HEK293 (cell line): ENCODE results near the gene PCDH10.

Experiments
- CTCF ChIA-PET: fragments of 350-600 bp; formaldehyde crosslinking; extraction: SDS; loops from one replicate; lab custom pipeline; 2021; ENCODE audit warnings: antibody characterized with exemption; lab: Yijun Ruan, JAX
- POLR2A ChIA-PET: fragments of 300-600 bp; formaldehyde crosslinking; extraction: SDS; loops from one replicate; lab custom pipeline; 2020; ENCODE audit warnings: antibody characterized with exemption, inconsistent platforms; lab: Yijun Ruan, JAX
- H3K27ac ChIP-seq: fragments of 200-500 bp; sonication (Bioruptor generic); 2 replicates; pipeline ENCODE4 v1.5.1; 2014; ENCODE audit warnings: low read depth, low read length, control low read depth, inconsistent platforms; ENCODE audit errors: extremely low read depth
- H3K36me3 ChIP-seq, 2 experiments: fragments of 200-500 bp in 1 of 2; sonication (Bioruptor generic) in 1 of 2; 1 replicate in 1 of 2; 2 replicates in 1 of 2; pipeline ENCODE4 v1.5.1; 2014 to 2017; ENCODE audit warnings: inconsistent platforms in 2 of 2, low read length in 2 of 2; ENCODE audit not compliant: control insufficient read depth in 2 of 2, insufficient read depth in 1 of 2
- H3K4me1 ChIP-seq: fragments of 200-500 bp; sonication (Bioruptor generic); 2 replicates; pipeline ENCODE4 v1.5.1; 2014; ENCODE audit warnings: mild to moderate bottlenecking, low read length, inconsistent platforms; ENCODE audit not compliant: control insufficient read depth, insufficient read depth
- H3K4me3 ChIP-seq: 2 replicates; pipeline ENCODE4 v1.5.1; 2011; ENCODE audit warnings: low read depth, mild to moderate bottlenecking, control low read depth, low read length, moderate library complexity
- H3K9me3 ChIP-seq: fragments of 200-500 bp; sonication (Bioruptor generic); 2 replicates; pipeline ENCODE4 v1.5.1; 2014; ENCODE audit warnings: low read depth, low read length, inconsistent platforms; ENCODE audit not compliant: control insufficient read depth, insufficient read depth
- FEZF1 ChIP-seq: fragments of 450-650 bp; formaldehyde crosslinking; IDR thresholded peaks from 2 replicates; pipeline ENCODE4 v1.5.1; 2016; ENCODE audit warnings: missing biosample characterization, missing genetic modification characterization
- HOXD13 ChIP-seq: sonication (generic); formaldehyde crosslinking; IDR thresholded peaks from 2 replicates; pipeline ENCODE4 v1.8.0; 2022; ENCODE audit warnings: missing genetic modification reagents, borderline replicate concordance
- KLF1 ChIP-seq: fragments of 450-650 bp; formaldehyde crosslinking; IDR thresholded peaks from 2 replicates; pipeline ENCODE4 v1.5.1; 2016; ENCODE audit warnings: missing biosample characterization, missing genetic modification characterization
- MZF1 ChIP-seq: fragments of 450-650 bp; formaldehyde crosslinking; IDR thresholded peaks from 2 replicates; pipeline ENCODE4 v1.5.1; 2017; ENCODE audit warnings: missing biosample characterization, missing genetic modification characterization, borderline replicate concordance
- SALL2 ChIP-seq: fragments of 450-650 bp; formaldehyde crosslinking; IDR thresholded peaks from 2 replicates; pipeline ENCODE4 v1.5.0; 2017; ENCODE audit warnings: missing biosample characterization, mild to moderate bottlenecking, missing genetic modification characterization, borderline replicate concordance
- TCF7L2 ChIP-seq: IDR thresholded peaks from 2 replicates; pipeline ENCODE4 v1.6.1; 2011; ENCODE audit warnings: low read depth, mild to moderate bottlenecking, inconsistent platforms, low read length, moderate library complexity, borderline replicate concordance
- ZBTB48 ChIP-seq: fragments of 450-650 bp; formaldehyde crosslinking; IDR thresholded peaks from 2 replicates; pipeline ENCODE4 v1.5.1; 2016; ENCODE audit warnings: missing biosample characterization, missing genetic modification characterization
- ZNF133 ChIP-seq: fragments of 450-650 bp; formaldehyde crosslinking; IDR thresholded peaks from 2 replicates; pipeline ENCODE4 v1.5.1; 2016; ENCODE audit warnings: missing biosample characterization, missing genetic modification characterization
- ZNF157 ChIP-seq: fragments of 450-650 bp; formaldehyde crosslinking; IDR thresholded peaks from 2 replicates; pipeline ENCODE4 v1.5.1; 2016; ENCODE audit warnings: missing biosample characterization, missing genetic modification characterization
- ZNF777 ChIP-seq: fragments of 450-650 bp; formaldehyde crosslinking; IDR thresholded peaks from 2 replicates; pipeline ENCODE4 v1.5.1; 2017; ENCODE audit warnings: missing biosample characterization, missing genetic modification characterization, borderline replicate concordance
- ZXDB ChIP-seq: fragments of 450-650 bp; formaldehyde crosslinking; IDR thresholded peaks from 2 replicates; pipeline ENCODE4 v1.5.1; 2016; ENCODE audit warnings: missing biosample characterization, missing genetic modification characterization
- TF ChIP-seq, protein P1 (sequence below): fragments of 450-650 bp; formaldehyde crosslinking; IDR thresholded peaks from 2 replicates; pipeline ENCODE4 v1.5.1; 2017; ENCODE audit warnings: missing biosample characterization, missing genetic modification characterization
- TF ChIP-seq, protein P2 (sequence below): fragments of 450-650 bp; IDR thresholded peaks from 2 replicates; pipeline ENCODE4 v1.5.1; 2018; ENCODE audit warnings: missing biosample characterization, missing genetic modification characterization
- TF ChIP-seq, protein P3 (sequence below): fragments of 450-650 bp; formaldehyde crosslinking; IDR thresholded peaks from 2 replicates; pipeline ENCODE4 v1.5.0; 2017; ENCODE audit warnings: missing biosample characterization, missing genetic modification characterization, borderline replicate concordance

The PCDH10 gene

DNA sequence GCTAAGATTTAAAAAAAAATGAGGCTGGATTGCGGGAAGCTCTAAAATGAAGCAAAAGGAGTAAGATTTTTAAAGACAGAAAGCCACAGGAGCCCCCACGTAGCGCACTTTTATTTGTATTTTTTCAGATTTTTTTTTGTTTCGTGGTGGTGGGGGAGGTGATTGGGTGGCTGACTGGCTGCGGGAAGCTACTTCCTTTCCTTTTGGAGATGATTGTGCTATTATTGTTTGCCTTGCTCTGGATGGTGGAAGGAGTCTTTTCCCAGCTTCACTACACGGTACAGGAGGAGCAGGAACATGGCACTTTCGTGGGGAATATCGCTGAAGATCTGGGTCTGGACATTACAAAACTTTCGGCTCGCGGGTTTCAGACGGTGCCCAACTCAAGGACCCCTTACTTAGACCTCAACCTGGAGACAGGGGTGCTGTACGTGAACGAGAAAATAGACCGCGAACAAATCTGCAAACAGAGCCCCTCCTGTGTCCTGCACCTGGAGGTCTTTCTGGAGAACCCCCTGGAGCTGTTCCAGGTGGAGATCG, 908 bp downstream of the PCDH10 start:
- ChIA-PET CTCF (no interaction called here), POLR2A (no interaction called here)
- no peaks in the 10 kb centered on the region; the same call in 1 of the 2 replicates for H3K4me1 ChIP-seq
- peak overlapping the region; percentile 40 for H3K4me3 ChIP-seq
- no peak overlapping the region for H3K27ac ChIP-seq
- TF ChIP-seq ZNF157 (tag by site-specific recombination) (no peak), ZBTB48 (tag by site-specific recombination) (0 out of 2 replicates have a peak, but pooled peaks have one; percentile 15), ZNF777 (no peak), TCF7L2 (no peak)
- peaks cover 0 to 1% of the 10 kb centered on the region in 2 experiments; a peak in 1 of 3 replicates for H3K36me3 ChIP-seq
- H3K9me3 ChIP-seq = no peaks in the 10 kb centered on the region

DNA sequence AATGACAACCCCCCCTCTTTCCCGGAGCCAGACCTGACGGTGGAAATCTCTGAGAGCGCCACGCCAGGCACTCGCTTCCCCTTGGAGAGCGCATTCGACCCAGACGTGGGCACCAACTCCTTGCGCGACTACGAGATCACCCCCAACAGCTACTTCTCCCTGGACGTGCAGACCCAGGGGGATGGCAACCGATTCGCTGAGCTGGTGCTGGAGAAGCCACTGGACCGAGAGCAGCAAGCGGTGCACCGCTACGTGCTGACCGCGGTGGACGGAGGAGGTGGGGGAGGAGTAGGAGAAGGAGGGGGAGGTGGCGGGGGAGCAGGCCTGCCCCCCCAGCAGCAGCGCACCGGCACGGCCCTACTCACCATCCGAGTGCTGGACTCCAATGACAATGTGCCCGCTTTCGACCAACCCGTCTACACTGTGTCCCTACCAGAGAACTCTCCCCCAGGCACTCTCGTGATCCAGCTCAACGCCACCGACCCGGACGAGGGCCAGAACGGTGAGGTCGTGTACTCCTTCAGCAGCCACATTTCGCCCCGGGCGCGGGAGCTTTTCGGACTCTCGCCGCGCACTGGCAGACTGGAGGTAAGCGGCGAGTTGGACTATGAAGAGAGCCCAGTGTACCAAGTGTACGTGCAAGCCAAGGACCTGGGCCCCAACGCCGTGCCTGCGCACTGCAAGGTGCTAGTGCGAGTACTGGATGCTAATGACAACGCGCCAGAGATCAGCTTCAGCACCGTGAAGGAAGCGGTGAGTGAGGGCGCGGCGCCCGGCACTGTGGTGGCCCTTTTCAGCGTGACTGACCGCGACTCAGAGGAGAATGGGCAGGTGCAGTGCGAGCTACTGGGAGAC, 1.6 kb downstream of the PCDH10 start:
- ChIA-PET CTCF (no interaction called here), POLR2A (no interaction called here)
- peaks cover 0 to 7% of the 10 kb centered on the region in 2 experiments; a peak in 1 of 3 replicates for H3K36me3 ChIP-seq
- no peaks in the 10 kb centered on the region; the same call in 1 of the 2 replicates for H3K4me1 ChIP-seq
- peak overlapping the region; percentile 40 for H3K4me3 ChIP-seq
- H3K27ac ChIP-seq = no peak overlapping the region
- no peaks in the 10 kb centered on the region for H3K9me3 ChIP-seq
- no peak for TF ChIP-seq ZNF133 (tag by site-specific recombination)
- no peak for TF ChIP-seq MZF1 (tag by site-specific recombination)
- no peak for TF ChIP-seq SALL2
- no peak for TF ChIP-seq ZXDB (tag by site-specific recombination)
- TF ChIP-seq KLF1 (tag by site-specific recombination) = no peak
- TF ChIP-seq, protein P1, sequence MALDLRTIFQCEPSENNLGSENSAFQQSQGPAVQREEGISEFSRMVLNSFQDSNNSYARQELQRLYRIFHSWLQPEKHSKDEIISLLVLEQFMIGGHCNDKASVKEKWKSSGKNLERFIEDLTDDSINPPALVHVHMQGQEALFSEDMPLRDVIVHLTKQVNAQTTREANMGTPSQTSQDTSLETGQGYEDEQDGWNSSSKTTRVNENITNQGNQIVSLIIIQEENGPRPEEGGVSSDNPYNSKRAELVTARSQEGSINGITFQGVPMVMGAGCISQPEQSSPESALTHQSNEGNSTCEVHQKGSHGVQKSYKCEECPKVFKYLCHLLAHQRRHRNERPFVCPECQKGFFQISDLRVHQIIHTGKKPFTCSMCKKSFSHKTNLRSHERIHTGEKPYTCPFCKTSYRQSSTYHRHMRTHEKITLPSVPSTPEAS (tag by site-specific recombination) = no peak
- TF ChIP-seq, protein P2, sequence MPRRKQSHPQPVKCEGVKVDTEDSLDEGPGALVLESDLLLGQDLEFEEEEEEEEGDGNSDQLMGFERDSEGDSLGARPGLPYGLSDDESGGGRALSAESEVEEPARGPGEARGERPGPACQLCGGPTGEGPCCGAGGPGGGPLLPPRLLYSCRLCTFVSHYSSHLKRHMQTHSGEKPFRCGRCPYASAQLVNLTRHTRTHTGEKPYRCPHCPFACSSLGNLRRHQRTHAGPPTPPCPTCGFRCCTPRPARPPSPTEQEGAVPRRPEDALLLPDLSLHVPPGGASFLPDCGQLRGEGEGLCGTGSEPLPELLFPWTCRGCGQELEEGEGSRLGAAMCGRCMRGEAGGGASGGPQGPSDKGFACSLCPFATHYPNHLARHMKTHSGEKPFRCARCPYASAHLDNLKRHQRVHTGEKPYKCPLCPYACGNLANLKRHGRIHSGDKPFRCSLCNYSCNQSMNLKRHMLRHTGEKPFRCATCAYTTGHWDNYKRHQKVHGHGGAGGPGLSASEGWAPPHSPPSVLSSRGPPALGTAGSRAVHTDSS = no peak

DNA sequence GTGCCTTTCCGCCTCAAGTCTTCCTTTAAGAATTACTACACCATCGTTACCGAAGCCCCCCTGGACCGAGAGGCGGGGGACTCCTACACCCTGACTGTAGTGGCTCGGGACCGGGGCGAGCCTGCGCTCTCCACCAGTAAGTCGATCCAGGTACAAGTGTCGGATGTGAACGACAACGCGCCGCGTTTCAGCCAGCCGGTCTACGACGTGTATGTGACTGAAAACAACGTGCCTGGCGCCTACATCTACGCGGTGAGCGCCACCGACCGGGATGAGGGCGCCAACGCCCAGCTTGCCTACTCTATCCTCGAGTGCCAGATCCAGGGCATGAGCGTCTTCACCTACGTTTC, 2.2 kb downstream of the PCDH10 start:
- TF ChIP-seq, protein P3, sequence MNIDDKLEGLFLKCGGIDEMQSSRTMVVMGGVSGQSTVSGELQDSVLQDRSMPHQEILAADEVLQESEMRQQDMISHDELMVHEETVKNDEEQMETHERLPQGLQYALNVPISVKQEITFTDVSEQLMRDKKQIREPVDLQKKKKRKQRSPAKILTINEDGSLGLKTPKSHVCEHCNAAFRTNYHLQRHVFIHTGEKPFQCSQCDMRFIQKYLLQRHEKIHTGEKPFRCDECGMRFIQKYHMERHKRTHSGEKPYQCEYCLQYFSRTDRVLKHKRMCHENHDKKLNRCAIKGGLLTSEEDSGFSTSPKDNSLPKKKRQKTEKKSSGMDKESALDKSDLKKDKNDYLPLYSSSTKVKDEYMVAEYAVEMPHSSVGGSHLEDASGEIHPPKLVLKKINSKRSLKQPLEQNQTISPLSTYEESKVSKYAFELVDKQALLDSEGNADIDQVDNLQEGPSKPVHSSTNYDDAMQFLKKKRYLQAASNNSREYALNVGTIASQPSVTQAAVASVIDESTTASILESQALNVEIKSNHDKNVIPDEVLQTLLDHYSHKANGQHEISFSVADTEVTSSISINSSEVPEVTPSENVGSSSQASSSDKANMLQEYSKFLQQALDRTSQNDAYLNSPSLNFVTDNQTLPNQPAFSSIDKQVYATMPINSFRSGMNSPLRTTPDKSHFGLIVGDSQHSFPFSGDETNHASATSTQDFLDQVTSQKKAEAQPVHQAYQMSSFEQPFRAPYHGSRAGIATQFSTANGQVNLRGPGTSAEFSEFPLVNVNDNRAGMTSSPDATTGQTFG (tag by site-specific recombination) = no peak
- TF ChIP-seq HOXD13 (CRISPR knock-in tag) (no peak), FEZF1 (tag by site-specific recombination) (no peak)
- CTCF ChIA-PET = interaction anchor here (1.1 kb wide), 1 partner anchor 24 kb away, joined by 3 read pairs; no protein-coding TSS in a partner anchor
- Histone ChIP-seq H3K27ac (no peak overlapping the region), H3K36me3 (peaks cover 0 to 7% of the 10 kb centered on the region in 2 experiments; a peak in 1 of 3 replicates), H3K4me1 (no peaks in the 10 kb centered on the region; the same call in 1 of the 2 replicates), H3K4me3 (peak overlapping the region; percentile 40), H3K9me3 (no peaks in the 10 kb centered on the region)
- POLR2A ChIA-PET = no interaction called here
